Stimulated activated CD8-positive, alpha-beta memory T cell treated with anti-CD3 and anti-CD28 coated beads, Interleukin-15, amount 100 ng/mL, for 48 hours (primary cell): Measurements from ENCODE around the gene HYAL4.
"Not testable (repeated sequence)": the region's sequence is repeated elsewhere in the genome, so short reads cannot be mapped to it uniquely, and the experiment has no call there.

Experiments
- DNase-seq, 2 donors: peaks; one replicate each; pipeline ENCODE4 v3.0.0-alpha.2; 2020; ENCODE audit warnings: low read depth in 2 of 2

HYAL4 gene

GRCh38 chr7:123847868-123848267 is 2.9 kb downstream of the HYAL4 start:
- no peak for DNase-seq

- DNase-seq = no peak
These were observed 4.9 kb downstream of the HYAL4 start for GRCh38 chr7:123849855-123850254.

- not testable (repeated sequence) for DNase-seq
These were observed 6.4 kb downstream of the HYAL4 start for GRCh38 chr7:123851404-123851803.

DNA sequence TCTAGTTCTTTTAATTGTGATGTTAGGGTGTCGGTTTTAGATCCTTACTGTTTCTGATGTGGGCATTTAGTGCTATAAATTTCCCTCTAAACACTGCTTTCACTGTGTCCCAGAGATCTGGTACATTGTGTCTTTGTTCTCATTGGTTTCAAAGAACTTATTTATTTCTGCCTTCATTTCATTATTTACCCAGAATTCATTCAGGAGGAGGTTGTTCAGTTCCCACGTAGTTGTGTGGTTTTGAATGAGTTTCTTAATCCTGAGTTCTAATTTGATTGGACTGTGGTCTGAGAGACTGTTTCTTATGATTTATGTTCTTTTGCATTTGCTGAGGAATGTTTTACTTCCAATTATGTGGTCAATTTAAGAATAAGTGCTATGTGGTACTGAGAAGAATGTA is 9.3 kb downstream of the HYAL4 start:
- not testable (repeated sequence) for DNase-seq

DNA sequence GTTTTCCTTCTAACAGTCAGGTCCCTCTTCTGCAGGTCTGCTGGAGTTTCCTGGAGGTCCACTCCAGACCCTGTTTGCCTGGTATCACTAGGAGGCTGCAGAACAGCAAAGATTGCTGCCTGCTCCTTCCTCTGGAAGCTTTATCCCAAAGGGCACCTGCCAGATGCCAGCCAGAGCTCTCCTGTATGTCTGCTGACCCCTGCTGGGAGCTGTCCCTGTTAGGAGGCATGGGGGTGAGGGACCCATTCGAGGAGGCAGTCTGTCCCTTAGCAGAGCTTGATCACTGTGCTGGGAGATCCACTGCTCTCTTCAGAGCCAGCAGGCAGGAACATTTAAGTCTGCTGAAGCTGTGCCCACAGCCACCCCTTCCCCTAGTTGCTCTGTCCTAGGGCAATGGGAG is 11.5 kb downstream of the HYAL4 start:
- DNase-seq = not testable (repeated sequence)

- DNase-seq = no peak
These were observed 15.9 kb downstream of the HYAL4 start for GRCh38 chr7:123860848-123861247.

- DNase-seq = no peak
These were observed 17.8 kb downstream of the HYAL4 start for GRCh38 chr7:123862775-123863174.

GRCh38 chr7:123863461-123863860 is 18.5 kb downstream of the HYAL4 start:
- DNase-seq = no peak

DNA sequence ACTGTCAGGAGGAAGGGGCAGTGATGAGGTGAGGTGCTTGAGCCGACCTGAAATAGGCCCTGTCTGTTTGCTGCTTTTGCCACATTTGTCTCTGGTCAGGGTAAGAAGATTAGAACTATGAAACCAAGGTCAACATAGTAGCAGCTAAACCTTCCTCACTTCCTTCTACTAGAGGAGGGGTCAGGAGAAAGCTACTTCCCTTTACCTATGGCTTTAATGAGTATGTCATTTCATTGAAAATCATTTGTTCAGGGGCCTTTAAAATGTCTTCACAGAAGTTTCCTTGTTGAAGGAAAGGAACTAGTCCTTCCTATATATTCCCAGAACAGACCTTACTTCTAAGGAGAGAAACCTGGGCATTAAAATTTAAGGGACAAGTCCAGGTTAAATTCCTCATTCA is 19.0 kb downstream of the HYAL4 start:
- DNase-seq = no peak

GRCh38 chr7:123864436-123864835 is 19.5 kb downstream of the HYAL4 start:
- DNase-seq = no peak

DNA sequence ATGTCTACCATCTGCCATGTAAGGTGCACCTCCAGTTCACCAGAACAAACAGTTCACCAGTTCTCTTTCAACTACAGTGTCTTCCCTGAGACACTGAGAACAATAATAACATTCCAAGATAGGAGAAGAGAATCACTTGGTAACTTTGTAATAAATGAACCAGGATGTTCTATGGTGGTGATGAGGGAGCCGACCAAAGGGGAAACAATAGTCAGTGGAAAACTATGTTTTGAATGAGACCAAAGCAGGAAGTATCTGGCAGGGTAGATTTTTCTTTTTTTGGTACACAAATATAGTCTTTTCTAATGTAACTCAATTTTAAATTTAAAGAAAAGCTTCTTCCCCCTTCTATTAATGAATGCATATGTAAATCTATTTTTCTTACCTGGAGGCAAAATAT is 20.0 kb downstream of the HYAL4 start:
- no peak for DNase-seq

DNA sequence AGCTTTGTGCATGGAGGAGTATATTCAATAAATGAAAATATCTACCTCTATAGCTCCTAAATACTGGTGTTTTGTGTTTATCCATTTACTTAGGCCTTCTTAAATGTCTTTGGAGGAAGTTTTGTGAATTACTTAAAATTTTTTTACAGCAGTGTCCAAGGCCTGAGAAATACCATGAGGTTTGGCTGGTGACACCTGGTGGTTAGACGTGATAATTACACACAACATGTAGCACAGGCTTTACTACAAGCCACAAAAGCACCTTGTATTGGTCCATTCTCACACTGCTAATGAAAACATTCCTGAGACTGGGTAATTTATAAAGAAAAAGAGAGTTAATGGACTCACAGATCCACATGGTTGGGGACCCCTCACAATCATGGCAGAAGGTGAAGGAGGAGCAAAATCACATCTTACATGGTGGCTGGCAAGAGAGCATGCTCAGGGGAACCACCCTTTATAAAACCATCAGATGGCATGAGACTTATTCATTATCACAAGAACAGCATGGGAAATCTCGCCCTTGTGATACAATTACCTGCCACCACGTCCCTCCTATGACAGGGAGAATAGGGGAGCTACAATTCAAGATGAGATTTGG is 20.6 kb downstream of the HYAL4 start:
- DNase-seq = no peak

DNA sequence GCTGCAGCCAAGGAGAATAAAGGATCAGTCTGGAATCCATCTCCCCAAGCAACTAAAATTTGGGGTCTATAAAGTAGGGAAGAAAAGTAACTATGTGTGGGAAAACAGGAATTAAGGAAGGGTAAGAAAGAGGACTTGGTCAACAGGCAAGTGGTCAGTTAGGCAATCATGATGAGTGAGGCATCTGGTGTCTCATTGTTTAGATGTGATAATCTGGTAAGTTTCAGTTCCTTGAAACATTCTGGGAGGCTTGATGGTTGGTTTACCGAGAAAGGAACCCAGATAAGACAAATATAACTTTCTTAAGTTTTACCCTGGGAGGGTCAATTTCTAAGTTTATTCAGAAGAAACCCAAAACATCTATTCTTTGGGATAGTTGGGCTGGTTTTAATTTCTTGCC is 22.3 kb downstream of the HYAL4 start:
- DNase-seq = no peak

DNA sequence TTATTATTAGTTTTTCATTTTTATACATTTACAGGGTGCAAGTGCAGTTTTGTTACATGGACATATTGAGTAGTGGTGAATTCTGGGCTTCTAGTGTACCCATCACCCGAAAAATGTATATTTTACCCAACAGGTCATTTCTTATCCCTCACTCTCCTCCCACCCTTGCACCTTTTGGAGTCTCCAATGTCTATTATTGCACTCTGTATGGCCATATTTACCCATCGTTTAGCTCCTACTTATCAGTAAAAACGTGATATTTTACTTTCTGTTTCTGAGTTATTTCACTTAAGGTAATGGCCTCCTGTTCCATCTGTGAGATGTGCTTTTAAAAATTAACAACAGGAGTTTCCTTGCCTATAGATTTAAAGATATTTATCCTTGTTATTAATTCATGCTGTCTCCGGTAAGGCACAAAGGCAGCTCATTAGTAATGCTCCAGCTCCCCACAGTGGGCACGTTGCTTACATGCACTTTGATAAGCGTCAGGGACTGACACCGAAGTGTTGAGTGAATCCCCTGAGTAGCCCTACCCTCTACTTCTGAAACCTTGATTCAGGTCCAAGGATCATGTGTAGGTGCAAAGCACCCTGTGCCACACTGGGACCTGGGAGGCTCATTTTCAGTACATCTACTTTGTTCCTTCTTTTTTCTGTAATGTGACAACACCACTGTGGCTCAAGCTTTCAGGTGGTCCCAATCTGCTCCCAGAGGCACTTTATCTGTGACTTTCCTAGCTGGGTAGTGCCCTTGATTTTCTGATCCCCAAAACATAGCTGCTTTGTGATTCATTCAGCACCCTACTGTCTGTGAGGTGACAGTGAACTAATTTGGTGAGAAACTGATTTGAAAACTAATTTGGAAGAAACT is 27.3 kb downstream of the HYAL4 start:
- no peak for DNase-seq

- DNase-seq = no peak
These were observed 27.9 kb downstream of the HYAL4 start for GRCh38 chr7:123872908-123873307.

DNA sequence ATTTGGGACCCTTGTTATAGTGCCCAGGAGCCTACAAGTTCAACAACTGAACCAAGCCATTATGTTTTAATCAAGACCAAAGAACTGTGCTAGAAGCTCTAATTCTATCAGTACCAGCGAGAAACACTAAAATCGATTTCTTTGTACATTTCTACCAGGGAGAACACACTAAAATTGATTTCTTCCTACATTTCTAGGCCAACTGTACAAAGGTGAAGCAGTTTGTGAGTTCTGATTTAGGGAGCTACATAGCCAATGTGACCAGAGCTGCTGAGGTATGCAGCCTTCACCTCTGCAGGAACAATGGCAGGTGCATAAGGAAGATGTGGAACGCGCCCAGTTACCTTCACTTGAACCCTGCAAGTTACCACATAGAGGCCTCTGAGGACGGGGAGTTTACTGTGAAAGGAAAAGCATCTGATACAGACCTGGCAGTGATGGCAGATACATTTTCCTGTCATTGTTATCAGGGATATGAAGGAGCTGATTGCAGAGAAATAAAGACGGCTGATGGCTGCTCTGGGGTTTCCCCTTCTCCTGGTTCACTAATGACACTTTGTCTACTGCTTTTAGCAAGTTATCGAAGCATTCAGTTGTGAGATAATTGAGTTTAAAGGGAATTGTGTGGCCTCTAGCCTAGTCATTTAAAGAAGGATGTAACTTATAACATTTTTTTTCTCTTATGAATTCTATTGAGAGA is 31.7 kb downstream of the HYAL4 start:
- no peak for DNase-seq

- no peak for DNase-seq
These were observed 34.7 kb downstream of the HYAL4 start for GRCh38 chr7:123879628-123880027.

GRCh38 chr7:123881300-123881699 is 36.3 kb downstream of the HYAL4 start:
- no peak for DNase-seq

DNA sequence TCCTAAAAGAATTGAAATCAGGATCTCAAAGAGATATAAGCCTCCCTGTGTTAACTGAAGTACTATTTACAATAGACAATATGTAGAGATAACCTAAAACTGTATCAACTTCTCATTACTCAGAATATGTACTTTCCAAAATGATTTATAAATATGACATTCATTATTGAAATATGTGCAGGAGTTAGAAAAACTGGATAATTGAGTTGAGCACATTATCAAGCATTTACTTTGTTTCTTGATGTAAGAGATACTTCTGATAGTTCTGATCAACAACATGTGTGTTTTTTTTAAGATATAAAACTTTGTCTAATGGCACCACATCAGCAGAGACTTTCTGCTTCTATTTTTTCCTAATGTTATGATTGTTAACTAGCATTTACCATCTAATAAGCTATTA is 38.2 kb downstream of the HYAL4 start:
- DNase-seq = no peak

DNA sequence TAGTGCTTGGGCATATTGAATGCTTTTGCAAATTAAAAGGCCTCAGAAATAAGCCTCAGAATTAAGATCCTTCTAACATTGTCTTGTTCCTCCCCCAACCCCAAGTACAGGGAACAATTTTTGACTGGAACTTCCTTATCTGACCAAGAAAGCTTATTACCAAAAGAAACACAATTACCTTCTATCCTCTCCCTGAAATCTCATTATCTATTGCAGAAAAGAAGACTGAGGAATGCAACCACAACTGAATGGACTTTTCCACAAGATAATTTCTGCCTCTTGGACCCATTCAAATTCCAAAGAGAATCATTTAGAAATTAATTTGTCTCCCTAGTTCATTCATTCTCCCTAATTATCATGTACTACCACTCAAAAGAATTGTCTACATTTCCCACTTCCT is 43.2 kb downstream of the HYAL4 start:
- DNase-seq = no peak

DNA sequence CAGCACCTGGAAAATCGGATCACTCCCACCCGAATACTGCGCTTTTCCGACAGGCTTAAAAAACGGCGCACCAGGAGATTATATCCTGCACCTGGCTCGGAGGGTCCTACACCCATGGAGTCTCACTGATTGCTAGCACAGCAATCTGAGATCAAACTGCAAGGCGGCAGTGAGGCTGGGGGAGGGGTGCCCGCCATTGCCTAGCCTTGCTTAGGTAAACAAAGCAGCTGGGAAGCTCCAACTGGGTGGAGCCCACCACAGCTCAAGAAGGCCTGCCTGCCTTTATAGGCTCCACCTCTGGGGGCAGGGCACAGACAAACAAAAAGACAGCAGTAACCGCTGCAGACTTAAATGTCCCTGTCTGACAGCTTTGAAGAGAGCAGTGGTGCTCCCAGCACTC is 49.8 kb downstream of the HYAL4 start:
- not testable (repeated sequence) for DNase-seq

- no peak for DNase-seq
These were observed 56.1 kb downstream of the HYAL4 start for GRCh38 chr7:123901101-123901500.

DNA sequence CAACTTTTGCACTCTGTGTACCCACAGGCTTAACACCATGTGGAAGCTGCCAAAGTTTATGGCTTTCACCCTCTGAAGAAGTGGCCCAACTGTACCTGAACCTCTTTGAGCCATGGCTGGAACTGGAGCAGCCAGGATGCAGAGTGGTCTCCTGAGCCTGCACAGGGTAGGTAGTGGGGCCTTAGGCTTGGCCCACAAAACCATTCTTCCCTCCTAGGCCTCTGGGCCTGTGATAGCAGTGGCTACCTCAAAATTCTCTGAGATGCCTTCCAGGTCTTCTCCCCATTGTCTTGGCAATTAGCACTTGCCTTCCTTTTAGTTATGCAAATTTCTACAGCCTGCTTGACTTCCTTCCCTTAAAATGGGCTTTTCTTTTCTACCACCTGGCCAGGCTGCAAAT is 60.7 kb downstream of the HYAL4 start:
- DNase-seq = no peak
